ENCODE measurements around the gene RELB.
"Not testable (repeated sequence)": the region's sequence is repeated elsewhere in the genome, so short reads cannot be mapped to it uniquely, and the experiment has no call there.

Gene RELB, protein sequence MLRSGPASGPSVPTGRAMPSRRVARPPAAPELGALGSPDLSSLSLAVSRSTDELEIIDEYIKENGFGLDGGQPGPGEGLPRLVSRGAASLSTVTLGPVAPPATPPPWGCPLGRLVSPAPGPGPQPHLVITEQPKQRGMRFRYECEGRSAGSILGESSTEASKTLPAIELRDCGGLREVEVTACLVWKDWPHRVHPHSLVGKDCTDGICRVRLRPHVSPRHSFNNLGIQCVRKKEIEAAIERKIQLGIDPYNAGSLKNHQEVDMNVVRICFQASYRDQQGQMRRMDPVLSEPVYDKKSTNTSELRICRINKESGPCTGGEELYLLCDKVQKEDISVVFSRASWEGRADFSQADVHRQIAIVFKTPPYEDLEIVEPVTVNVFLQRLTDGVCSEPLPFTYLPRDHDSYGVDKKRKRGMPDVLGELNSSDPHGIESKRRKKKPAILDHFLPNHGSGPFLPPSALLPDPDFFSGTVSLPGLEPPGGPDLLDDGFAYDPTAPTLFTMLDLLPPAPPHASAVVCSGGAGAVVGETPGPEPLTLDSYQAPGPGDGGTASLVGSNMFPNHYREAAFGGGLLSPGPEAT

DNA sequence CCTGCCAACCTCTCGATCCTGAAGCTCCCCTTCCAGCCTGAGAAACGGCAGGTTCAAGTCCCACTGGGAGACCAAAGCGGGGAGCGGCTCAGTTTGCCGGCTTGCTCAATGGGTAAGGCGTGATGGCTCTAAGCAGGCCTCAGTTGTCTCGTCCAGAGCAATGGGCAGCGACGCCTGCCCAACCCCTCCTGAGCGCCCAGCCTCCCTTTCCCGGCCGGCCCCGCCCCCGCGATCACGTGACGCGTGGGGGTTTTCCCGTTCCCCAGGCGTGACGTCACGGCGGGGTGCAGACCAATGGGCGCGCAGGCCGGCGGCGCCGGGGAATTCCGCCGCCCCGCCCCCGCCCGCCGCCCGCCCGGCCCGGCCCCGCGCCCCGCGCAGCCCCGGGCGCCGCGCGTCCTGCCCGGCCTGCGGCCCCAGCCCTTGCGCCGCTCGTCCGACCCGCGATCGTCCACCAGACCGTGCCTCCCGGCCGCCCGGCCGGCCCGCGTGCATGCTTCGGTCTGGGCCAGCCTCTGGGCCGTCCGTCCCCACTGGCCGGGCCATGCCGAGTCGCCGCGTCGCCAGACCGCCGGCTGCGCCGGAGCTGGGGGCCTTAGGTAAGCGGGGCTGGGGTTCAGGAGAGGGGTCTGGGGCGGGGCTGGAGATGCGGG lies at the start of gene RELB:
RELB (plus strand) TSS at position 378 of the 653 bp plus-strand sequence; CDS start at position 494, 116 bp downstream.
- peak; percentile 97 for DNase-seq (ENCODE audit: low read depth)

DNA sequence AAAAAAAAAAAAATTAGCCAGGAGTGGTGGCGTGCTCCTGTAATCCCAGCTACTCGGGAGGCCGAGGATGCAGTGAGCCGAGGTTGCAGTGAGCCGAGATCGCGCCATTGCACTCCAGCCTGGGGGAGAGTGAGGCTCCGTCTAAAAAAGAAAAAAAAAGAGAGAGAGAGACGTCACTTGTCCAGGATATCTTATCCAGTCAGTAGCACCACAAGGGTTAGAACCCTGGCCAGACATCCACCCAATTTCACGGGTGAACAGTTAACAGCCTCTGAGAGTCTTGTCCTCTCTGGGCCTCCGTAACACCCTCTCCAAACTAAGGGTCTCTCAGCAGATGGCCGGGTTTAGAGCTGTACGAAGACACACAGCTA lies 47.0 kb upstream of the RELB start:
- DNase-seq (ENCODE audit: low read depth) = no peak

DNA sequence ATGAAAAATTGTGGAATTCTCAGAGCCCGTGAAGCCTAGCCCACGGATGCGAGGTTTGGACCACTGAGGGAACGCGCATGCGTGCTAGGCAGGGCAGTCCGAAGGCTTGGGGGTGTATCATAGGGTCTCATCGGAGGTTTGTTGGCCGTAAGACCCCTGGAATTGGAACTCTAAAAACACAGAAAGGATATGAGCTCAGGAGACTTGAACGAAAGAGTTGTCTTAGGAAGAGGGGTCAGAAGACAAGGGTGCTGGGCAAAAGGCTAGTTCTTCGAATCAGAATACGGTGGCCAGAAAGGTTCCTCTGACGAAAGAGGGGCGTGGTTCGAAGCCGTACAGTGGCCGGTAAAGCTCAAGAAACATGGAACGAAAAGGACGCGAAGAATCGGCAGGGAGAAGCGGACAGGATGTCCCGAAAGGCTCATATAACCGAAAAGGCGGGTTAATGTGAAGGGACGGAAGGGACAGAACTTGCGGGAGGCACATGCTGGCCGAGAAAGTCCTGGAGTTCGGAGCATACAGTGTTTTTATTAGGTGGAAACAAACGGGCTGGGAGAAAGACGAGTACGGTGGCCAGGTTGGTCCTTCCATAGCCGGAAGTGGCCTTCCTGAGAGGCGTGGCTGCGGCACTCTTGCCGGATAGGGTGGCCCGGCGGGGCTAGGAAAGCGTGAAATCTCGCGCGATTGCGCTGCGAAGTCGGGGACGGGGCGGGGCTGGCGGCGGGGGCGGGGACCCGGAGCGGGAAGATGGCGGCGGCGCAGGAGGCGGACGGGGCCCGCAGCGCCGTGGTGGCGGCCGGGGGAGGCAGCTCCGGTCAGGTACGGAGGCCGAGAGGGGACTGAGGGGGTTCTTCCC lies 46.4 kb upstream of the RELB start, which contains the start of gene CLPTM1:
CLPTM1 (plus strand) TSS at position 732 of the 856 bp plus-strand sequence; CDS start at position 748, 16 bp downstream.
- peak; percentile 94 for DNase-seq (ENCODE audit: low read depth)

DNA sequence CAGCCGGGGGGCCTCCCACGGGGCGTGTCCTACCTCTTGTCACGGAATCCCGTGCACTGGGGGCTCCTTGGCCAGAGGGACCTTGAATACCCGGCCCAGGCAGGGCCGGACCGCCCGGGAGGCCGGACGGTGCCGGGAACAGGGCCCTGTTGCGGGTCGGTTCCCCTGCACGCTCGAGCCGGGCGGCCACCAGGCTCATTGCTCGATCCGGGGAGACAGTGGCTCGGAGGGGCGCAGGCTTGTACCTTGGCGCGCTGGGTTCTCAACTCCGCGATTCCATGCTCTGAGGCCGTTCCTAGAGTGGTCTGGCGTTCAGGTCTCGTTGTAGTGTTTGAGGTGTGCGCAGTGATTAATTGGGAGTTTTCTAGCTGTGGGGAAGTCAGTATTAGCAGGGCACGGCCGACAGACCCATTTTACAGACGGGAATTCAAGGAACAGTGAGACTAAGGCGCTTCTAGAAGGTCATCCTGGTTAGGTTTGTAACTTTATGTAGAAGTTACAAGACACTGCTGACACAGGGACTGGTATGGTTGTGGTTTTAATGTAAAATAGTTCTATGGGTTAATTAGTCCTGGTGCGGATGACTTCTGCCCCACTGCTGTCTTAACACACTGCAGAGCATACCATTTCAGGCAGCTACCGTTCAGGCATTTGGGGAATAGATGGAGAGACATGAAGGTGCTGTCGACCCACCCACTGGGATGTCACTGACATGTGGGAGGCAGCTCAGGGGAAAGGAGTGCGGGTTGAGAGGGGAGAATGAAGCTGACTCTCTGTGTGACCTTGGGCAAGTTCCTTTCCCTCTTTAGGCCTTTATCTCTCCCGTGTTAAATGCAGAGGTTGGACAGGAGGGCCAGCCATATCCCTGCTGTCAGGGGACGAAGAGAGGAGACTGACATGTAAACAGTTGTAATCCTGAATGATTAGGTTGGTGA lies 45.5 kb upstream of the RELB start:
- DNase-seq (ENCODE audit: low read depth) = no peak

DNA sequence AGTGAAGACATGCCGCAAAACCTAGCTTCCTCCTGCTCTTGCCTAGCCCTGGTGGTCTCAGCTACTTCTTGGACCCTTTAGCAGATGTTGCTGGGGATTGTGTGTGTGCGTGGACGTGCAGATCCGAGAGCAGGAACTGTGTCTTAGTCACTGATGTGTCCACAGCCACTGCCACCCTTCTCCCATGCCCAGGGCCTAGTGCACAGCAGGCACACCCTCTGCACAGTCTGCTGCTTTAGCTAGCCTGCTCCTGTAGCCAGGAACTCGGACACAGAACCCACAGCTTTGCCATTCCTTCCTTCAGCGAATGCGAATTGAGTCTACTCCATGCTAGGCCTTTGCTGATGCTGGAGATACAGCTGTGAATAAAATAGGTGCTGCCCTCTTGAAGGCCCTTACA lies 43.7 kb upstream of the RELB start:
- DNase-seq (ENCODE audit: low read depth) = no peak

DNA sequence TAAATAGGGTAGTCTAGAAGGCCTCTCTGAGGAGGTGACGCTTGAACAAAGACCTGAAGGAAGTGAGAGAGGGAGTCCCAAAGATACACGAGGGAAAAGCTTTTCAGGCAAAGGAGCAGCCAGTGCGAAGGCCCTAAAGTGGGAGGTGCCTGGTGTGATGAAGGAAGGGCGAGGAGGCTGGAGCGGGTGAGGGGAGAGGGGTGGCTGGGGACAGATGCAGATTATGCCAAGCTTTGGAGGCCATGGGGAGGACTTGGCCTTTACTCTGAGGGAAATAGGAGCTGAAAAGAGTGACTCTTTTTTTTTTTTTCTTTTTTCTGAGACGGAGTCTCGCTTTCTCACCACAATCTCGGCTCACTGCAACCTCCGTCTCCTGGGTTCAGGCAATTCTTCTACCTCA lies 43.2 kb upstream of the RELB start:
- no peak for DNase-seq (ENCODE audit: low read depth)

DNA sequence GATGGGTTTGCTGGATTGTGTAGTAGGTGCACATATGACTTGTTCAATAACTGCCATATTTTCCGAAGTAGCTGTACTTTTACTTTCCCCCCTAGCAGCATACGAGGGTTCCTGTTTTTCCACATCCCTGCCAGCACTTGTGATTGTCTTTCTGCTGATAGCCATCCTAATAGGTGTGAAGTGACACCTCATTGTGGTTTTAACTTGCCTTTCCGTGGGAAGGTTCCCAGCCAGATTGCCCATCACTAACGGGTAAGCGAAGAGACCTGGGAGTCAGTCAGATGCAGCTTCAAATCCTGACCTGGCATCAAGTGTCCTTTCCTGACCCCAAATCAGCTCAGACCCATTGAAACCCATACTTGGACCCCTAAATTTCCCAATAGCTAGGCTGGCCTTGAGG lies 41.6 kb upstream of the RELB start:
- no peak for DNase-seq (ENCODE audit: low read depth)

DNA sequence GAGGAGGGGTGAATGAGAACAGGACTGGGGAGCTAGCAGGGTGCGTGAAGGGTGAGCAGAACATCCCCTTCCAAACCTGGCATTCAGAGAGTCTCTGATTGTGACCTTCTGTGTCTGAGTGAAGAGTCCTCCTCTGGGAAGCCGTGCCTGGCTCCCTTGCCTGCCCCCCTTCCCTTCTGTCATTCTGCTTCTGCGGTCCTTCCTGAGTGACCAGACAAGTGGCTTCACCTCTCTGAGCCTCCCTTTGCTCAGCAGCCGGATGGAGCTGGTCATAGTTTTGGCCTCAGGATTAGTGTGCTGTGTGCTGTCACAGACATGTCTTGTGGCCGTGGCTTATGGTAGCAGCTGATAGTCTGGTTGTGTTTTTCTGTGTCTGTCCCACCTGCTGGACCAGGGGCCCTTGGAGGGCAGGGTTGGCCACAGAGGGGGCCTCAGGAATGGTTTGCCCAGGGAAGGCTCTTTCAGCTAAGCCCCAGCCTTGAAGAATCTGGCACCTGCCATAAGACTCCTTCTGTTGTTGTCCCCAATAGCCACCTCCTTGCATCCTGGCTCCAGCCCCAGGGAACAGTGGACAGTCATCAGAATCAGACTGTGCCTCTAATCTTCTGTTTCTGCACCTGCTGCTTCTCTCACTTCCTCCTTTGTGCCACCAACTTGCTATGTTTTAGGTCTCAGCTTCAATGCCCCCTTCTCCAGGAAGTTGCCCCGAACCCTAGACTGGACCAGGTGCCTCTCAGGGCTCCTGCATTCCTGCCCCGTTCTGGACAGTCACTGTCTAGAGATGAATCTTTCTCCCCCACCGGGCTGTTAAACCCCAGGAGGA lies 40.1 kb upstream of the RELB start:
- DNase-seq (ENCODE audit: low read depth) = no peak

DNA sequence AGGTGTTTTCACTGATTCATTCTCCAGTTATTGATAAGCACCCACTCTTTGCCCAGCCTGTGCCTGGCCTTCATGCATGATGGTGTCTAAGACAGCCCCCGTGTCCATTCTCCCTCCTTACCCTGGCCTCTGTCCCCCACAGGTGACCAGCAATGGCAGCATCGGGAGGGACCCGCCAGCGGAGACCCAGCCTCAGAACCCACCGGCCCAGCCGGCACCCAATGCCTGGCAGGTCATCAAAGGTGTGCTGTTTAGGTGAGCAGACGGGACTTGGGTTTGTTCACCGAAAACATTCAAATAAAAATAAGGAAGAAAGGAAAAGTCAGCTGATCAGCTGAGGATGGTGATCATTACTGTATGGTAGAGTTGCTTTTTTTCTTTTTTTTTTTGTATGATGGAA lies 39.4 kb upstream of the RELB start:
- DNase-seq (ENCODE audit: low read depth) = no peak

DNA sequence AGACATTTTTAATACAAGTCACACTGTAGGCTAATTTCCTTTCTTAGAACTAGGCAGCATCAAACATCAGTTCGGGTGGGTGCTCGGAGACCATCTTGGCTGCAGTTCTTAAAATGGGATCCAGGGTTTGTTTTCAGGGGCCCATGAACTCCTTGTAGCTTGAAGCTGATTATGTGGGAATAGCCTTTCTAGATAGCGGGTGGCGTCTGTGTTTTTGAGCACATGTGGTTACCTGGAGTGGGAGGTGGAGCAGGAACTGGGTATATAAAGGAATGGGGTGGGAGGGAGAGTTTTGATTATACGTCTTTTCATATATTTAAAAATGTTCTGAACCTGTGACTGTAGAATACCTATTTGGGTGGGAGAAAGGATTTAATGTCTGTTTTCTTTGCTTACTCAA lies 33.1 kb upstream of the RELB start:
- DNase-seq (ENCODE audit: low read depth) = no peak

DNA sequence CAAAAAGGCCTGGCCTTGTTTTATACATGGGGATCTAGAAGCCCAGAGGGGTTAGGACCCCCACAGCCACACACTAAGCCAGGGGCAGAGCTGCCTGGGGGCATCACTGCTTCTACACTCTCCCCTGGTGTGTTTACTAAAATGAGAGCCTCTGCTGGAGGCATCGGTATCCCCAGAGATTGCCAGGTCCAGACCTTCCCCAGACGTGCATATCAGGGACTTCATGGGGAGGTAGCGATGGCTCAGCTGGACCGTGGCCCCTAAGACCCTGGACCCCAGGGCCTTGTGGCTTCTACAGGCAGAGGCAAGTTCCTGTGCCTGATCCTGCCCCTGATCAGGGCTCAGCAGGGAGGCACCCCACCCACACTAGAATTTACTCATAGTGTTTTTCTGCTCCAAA lies 32.6 kb upstream of the RELB start:
- no peak for DNase-seq (ENCODE audit: low read depth)

DNA sequence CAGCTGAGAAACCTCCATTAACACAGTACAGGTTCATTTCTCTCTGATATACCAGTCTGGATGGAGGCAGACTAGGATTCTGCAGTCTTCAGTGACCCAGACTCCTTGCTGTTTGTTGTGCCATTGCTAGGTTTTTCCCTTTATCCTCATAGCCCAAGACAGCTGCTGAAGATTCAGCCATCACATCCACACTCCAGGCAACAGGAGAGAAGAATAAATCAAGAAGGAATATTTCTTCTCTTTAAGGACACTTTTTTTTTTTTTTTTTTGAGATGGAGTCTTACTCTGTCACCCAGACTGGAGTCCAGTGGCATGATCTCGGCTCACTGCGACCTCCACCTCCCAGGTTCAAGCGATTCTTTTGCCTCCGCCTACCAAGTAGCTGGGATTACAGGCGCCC lies 31.8 kb upstream of the RELB start:
- no peak for DNase-seq (ENCODE audit: low read depth)

DNA sequence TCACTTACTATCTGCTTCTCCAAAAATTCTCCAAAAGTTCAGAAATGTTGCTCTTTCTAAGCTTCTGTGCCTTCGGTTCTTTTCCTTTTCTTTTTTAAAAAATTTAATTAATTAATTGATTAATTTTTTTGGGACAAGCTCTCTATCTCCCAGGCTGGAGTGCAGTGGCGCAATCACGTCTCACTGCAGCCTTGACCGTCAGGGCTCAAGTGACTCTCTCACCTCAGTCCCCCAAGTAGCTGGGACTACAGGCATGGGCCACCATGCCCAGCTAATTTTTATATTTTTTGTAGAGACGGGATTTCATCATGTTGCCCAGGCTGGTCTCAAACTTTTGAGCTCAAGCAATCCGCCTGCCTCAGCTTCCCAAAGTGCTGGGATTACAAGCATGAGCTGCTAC lies 29.8 kb upstream of the RELB start:
- DNase-seq (ENCODE audit: low read depth) = not testable (repeated sequence)

DNA sequence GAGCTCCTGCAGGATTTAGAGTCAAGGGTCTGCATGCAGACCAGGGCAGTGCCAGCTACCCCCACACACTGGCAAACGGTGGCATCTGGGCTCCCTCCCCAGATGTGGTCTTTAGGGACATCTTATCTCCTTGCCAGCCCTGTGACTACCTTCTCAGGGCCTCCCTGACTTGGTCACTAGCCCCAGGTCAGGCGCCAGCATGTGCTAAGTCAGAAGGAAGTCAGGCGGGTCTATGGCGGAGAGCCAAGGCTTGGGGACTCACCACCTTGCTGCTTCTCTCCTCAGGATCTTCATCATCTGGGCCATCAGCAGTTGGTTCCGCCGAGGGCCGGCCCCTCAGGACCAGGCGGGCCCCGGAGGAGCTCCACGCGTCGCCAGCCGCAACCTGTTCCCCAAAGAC lies 28.5 kb upstream of the RELB start:
- no peak for DNase-seq (ENCODE audit: low read depth)

DNA sequence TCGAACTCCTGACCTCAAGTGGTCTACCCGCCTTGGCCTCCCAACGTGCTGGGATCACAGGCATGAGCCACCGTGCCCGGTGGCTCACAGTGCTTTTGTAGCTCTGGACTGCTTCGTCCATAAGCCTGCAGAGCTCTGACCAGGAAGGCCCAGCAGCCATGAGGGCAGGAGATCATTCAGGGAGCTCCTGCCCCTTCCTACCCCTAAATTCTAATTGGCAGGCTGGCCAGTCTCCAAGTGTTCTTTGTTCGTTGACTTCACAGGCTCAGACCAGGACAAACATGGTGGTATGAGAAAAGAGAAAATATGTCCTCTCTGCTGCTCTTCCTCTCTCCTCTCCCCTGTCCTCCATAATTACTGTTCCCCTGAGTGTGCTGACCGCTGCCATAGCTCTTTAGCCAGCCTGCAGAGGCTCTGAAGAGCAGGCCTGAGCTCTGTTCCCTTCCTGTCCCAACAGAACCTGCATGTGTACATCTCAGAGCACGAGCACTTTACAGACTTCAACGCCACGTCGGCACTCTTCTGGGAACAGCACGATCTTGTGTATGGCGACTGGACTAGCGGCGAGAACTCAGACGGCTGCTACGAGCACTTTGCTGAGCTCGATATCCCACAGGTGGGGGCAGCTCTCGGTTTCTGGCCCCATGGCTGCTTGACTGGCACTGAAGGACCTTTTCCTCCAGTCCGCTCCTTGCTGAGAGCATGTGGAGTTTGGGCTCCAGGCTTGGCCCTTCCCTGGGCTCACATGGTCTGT lies 27.1 kb upstream of the RELB start:
- DNase-seq (ENCODE audit: low read depth) = no peak

DNA sequence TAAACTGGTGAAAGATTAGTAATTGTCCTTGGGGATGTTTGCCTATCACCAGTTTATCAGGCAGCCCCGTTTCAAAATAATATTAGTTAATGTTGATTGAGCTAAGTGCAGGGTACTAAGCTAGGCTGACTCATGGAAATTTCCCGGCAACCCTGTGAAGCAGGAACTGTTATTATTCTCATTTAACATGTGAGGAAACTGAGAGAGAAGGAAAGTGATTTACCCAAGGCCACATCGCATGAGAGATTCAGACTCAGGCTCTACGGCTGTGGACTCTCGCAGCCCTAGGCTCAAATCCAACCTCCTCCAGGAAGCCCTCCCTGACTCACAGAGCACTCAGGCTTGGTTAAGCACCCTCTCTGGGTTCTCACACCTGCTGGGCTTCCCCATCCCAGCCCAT lies 26.4 kb upstream of the RELB start:
- no peak for DNase-seq (ENCODE audit: low read depth)

DNA sequence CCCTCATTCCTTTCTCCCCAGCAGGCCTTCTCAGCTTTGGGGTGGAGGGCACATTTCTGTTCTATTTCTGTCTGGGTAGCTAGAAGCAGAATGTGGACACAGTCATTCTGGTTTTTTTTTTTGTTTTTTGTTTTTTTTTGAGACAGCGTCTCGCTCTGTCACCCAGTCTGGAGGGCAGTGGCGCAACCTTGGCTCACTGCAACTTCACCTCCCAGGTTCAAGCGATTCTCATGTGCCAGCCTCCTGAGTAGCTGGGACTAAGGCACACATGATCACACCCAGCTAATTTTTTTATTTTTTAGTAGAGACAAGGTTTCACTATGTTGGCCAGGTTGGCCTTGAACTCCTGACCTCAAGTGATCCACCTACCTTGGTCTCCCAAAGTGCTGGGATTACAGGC lies 25.8 kb upstream of the RELB start:
- DNase-seq (ENCODE audit: low read depth) = no peak

DNA sequence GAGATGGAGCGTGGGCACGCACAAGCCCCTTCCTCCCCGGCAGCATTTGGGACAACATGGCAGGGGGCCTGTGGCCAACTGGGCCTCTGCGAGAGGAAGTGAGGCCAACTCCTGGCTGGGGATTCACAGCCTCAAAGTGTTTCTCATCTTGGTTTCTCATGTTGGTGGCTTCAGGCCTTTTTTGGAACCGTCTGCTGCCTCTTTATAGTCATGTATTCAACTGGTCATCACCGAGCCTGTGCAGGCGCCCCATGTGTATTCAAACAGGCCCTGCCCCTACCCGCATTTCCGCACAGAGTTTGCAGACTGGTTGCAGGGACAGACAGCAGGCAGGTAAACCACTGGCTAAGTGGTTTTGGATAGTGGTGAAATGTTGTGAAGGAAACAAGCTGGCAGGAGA lies 17.3 kb upstream of the RELB start:
- DNase-seq (ENCODE audit: low read depth) = no peak

DNA sequence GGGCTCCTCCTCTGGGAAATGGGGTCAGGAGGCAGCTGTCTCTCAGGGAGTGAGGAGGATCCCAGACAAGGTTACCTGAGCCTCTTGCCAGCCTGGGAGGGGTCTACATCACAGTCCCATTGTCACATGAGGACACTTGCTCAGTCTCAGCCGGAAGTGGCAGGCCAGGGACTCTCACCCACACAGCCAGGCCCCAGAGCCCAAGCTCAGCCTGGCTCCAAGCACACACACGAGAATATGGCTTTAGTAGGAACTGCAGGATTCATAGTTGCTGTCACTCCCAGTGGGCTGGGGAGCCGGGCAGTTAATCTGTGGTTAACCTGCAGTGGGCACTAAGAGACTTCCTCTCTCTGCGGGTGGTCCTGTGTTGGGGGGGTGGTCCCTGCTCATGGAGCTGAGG lies 15.8 kb upstream of the RELB start:
- DNase-seq (ENCODE audit: low read depth) = no peak

DNA sequence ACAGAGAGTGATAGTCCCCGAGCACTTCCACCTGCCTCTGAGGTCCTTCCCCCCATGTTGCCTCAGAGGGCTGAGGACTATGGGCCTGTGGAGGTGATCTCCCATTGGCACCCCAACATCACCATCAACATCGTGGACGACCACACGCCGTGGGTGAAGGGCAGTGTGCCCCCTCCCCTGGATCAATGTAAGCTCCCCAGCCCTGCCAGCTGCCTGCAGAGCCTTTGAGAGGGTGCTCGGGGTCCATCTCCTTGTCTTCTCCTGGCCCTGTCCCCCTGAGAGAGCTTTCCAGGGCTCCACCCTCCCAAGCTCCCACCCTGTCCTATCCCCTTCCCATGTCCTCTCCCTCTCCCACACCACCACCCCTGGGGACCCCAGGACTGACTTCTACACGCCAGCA lies 14.9 kb upstream of the RELB start:
- no peak for DNase-seq (ENCODE audit: low read depth)
